Astrocyte (in vitro differentiated cells and primary cell): ENCODE data around the gene CREB3L2.

ENCODE experiments used
- CTCF ChIP-seq: IDR thresholded peaks from 2 replicates; pipeline ENCODE4 v1.5.1; 2011; ENCODE audit warnings: low read depth, mild to moderate bottlenecking, inconsistent platforms, low read length, moderate library complexity; ENCODE audit not compliant: insufficient read depth
- EZH2 ChIP-seq: IDR thresholded peaks from 2 replicates; pipeline ENCODE4 v1.6.1; 2012; ENCODE audit warnings: mild to moderate bottlenecking, low read length, inconsistent platforms; ENCODE audit not compliant: insufficient read depth

GRCh38 chr7:137873524-137873923 lies 128.4 kb downstream of the CREB3L2 start:
- no peak for TF ChIP-seq CTCF
- TF ChIP-seq EZH2 = no peak
